ENCODE measurements around the gene CLPX.
"Not testable (repeated sequence)": the region's sequence is repeated elsewhere in the genome, so short reads cannot be mapped to it uniquely, and the experiment has no call there.

Gene CLPX

DNA sequence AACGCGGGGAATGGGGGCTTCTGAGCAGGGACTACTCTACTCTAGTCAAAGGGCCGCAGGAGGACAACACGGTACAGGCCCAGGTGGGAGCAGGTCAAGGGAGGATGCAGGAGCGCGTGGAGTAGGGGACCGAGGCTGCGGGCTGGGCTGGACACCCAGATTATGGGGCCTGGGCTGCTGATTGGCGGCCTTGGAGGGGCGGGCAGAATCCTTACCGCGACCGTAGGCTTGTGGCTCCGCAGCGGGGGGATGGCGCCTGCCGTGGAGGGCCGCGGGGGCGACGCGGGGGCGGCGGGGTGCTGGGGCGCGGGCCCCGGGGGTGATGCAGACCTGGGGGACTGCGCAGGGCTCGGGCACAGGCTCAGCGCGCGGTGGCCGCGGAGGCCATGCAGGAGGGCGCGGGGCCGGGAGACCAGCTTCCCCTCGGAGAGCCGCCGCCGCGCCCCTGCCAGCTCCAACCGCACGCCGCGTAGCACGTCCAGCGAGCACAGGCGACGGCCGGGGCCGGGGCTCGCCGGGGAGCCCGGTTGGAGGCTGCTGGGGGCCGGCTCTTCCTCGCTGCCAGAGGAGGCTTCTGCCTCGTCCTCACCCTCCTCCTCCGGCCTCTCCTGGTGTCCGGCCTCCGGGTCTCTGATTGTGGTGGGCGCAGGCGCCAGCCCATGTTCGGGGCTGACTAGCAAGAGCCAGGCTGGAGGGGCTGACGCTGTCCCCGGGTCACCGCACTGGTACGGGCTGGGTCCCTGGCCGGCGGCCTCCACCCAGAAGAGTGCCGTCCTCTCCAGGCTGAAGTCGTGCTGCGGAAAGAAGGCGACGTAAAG lies 83.0 kb downstream of the CLPX start:
- DNase-seq (ENCODE audit: low spot score) = no peak

- DNase-seq (ENCODE audit: low spot score) = peak; percentile 37
Measured at GRCh38 chr15:65101411-65101890, 83.7 kb downstream of the CLPX start.

DNA sequence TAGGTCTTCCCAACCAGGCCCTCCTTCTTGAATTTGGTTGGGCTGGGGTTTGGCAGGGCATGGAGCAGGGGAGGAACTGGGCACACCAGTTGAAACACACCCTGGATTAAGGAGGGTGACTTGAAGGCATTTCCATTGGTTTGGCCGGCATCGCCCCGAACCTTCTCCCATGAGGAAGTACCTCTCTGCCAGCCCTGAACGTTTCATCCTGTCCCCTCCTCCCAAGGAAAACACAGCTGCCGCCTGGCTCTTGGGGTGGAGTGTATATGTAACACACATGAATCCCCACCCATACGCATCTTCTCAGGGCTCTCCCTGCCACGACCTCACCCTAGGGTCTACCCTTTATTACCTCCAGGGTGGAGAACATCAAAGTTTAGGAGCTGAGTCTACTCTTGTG lies 84.7 kb downstream of the CLPX start:
- DNase-seq (ENCODE audit: low spot score) = no peak

DNA sequence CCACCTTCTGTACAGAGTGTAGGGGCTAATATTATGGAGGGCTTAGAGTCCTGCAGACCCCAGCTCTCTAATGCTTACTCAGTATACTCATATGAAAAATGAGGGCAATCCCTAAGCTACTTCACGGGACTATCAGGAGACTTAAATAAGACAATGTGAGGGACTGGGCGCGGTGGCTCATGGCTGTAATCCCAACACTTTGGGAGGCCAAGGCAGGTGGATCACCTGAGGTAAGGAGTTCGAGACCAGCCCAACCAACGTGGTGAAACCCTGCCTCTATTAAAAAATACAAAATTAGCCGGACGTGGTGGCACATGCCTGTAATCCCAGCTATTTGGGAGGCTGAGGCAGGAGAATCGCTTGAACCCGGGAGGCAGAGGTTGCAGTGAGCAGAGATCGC lies 85.3 kb downstream of the CLPX start:
- not testable (repeated sequence) for DNase-seq (ENCODE audit: low spot score)

- DNase-seq (ENCODE audit: low spot score) = no peak
Measured at GRCh38 chr15:65099336-65099735, 85.8 kb downstream of the CLPX start.
